Dedifferentiated amniotic fluid mesenchymal stem cell (primary cell): ENCODE results near the gene NEURL3.
"Not testable (repeated sequence)": the region's sequence is repeated elsewhere in the genome, so short reads cannot be mapped to it uniquely, and the experiment has no call there.

Source experiments
- DNase-seq: peaks from one replicate; pipeline ENCODE4 v3.0.0-alpha.2; 2016; ENCODE audit errors: extremely low spot score

NEURL3 gene

DNA sequence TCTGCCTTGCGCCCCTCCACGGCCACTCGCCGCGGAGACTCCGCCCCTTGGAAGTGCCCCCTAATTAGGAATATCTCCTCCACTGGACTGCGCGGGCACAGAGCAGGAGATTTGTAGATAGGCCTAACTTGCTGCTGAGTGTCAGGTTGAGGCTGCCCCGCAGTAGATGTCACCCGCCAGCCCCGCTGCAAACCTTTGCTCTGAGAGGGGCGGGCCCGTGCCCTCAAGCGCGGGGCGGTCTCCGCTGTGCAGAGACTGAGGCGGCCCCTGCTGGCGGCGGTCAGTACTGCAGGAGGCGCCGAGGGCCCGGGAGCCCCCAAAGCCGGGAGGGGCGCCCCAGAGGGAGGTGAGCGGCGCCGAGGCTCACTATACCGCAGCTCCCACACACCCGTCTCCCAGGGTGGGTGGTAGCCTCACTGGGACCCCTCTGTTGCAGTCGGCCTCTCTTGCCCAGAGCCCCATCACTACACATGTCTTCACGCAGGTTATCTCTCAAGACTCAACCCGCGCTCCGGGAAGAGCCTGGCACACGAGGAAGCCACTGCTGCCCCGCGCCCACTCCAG lies 2.9 kb upstream of the NEURL3 start:
- DNase-seq = no peak

DNA sequence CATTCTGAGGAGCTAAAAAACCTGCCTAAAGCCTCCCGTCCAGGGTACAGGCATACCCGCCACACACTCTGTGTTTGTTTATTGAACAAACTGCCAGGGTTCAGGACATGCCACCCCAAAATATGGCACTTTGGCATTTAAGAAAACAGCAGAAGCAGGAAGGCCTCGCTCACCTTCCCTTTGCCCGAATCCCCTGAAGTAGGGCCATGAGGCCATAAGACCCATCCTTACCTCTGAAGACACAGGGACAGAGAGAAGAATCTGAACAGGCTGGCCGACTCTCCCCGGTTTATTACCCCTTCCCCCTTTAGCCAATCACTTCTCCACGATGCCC lies 1.7 kb upstream of the NEURL3 start:
- DNase-seq = no peak

DNA sequence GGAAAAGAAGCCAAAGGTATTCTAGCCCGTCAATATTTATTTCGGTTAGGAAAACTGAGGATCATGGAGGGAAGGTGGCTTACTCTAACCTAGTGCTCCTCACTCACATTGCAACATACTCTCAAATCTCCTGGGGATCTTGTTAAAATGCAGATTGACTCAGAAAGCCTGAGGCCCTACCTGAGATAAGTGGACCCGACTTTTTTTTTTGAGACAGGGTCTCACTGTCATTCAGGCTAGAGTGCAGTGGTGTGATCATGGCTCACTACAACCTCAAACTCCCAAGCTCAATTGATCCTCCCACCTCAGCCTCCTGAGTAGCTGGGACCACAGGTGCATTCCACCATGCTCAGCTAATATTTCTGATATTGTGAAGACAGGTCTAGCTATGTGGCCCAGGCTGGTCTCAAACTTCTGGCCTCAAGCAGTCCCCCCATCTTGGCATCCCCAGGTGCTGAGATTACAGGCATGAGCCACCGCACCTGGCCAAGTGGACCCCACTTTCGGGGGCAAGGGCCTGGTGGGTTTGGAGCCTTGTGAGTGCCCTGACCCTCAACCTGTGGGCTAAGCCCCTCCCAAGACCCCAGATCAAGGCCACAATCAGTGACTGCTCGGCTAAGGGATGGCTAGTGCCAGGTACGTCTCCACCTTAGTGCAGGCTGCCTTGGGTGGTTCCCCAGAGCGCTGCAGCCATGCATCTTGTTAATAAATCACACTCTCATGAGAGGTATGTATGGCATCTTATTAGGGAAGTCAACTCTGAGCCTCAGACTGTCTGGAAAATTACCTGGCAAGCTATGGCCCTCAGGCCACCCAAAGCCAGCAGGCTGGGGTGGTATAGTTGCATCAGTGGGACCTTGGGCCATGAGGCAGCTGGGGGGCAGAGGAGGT lies 1.1 kb upstream of the NEURL3 start:
- DNase-seq = no peak

DNA sequence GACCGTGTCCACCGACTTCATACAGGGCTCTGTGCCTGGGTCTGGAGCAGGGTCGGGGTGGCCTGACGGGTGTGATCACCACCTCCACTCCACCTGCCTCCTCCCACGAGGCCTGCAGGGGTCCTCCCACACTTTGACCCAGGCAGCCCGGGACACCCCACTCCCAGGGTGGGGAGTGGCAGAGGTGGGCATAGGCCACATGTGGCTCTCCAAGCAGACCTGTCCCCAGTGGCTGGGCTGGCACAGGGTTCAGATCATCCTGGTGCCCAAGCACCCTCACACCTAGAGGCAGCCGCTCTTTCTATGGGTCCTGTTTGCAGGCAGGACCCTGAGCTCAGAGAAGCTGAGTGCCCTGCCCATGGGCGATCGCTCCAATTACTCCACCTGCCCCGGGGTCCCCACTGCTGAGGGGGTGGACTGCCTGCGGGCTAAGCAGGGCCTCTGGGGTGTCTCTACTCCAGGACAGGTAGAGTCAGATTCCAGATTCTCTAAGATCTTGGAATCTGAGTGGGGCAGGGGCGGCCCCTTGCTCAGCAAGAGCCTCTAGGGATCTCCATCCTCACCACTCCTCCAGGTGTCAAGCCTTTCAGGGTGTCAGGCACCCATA lies 1.4 kb downstream of the NEURL3 start:
- DNase-seq = no peak

DNA sequence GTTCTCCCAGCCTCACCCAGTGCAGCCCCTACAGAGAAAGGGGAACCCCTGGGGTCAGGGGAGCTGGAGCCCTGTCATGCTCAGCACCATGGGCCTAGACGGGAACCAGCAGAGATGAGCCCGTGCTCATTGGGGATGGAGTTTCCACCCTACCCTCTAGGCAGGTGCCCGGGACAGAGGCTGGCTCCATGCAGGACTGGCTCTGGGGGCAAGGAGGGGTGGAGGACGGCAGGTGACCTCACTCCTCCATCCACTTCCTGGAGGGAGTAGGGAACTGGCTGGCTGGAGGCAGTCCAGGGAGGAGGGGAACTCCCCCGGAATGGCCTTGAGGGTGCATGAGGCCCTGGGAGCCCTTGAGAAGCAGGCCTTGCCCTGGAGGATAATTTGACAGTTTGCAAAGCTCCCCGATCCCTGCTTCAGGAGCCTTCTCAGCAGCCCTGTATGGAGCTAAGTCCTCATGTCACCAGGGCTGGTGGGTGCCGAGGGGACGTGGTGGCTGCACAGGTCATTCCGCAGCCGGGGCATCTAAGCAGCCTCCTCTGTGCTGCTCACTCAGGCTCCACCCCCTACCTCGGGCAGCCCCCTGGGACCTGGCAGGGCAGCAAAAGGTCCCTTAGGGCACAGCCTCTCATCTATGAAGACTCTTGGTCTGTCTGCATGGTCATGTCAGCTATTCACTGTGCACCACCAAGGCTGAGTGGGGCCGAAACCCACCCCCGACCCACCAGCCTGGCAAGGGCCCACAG lies 2.1 kb downstream of the NEURL3 start:
- no peak for DNase-seq

DNA sequence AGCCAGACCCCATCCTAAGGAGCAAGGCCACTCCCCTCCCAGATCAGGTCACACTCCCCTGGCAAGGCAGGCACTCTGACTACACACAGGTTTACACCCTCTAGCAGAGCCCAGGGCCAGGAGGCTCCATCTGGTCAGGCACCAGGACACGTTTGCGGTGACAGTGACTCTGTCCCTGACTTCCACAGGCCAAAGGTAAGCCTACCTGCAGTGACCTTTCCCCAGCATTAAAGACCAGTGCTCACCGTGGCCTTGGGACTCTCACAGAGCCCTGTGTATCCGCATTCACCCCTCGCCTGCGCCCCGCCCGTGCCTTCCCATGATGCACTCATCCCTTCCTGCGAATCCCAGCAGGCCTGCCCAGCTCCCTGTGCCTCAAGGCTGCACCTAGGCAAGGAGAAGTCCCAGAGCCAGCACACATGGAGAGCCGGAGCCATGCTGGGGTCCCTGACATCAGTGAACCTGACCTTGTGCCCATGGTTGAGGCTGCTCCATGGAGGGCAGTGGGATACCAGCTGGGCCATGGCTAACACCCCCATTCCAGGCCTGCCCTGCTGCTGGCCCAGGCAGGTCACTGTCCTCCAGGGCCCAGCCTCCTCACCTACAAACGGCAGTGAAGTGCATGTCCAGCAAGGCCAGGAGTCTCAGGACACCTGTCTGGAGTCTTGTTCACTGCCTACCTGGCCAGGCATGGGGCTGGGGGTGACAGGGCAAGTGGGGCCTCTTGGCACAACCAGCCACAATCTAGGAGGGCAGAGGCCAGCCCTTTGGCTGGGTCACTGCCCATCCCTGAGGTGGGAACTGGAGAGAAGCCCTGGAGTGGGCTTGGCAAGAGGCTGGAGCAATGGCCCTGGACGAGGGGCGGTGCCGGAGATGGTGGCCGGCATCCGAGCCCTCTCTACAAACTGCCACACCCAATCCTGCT lies 3.0 kb downstream of the NEURL3 start:
- no peak for DNase-seq

DNA sequence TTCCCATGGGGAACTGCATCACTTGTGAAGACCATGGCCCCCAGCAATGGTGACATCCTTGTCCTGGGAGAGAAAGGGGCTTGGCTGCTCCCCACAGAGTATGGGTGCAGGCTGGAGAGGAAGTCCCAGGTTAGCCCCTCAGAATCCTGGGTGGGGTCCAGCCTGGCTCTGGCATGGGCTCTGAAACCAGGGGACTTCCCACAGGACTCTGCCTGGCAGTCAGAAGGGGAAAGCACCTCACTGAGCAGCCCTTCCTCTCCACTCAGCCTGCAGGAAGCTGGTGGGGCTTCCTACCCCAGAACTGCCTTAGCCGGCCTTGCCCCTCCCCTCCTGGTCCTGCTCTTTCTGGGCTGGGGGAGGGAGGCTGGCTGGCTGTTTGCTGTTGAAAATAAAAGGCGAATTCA lies 3.7 kb downstream of the NEURL3 start:
- DNase-seq = no peak

DNA sequence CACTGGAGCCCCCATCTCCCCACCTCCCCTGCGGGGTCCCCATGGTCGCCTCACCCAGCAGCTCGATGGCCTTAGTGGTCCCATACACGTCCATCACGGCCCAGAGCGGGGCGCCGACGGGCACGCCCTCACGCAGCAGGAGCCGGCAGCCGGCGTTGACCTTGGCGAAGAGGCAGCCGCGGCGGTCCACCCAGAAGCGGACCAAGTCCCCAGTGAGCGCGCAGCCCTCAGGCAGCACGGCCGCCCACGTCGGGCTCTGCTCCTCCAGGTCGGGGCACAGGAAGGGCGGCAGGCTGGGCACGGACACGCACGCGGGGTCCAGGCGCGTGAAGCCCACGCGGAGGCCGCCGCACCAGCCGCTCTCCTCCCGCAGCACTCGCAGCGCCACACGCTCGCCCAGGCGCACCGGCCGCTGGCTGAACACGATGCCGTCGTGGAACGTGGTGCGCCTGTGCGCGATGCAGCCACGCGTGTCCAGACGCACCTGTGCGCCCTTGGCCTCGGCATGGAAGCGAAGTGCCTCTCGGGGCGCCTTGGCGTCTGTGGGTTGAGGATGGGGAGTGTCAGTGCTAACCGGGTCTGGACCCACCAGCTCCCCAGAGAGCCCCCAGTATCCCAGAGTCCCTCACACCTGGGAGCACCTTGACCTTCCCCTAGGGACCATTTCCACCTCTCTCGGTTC lies 4.6 kb downstream of the NEURL3 start:
- DNase-seq = no peak

DNA sequence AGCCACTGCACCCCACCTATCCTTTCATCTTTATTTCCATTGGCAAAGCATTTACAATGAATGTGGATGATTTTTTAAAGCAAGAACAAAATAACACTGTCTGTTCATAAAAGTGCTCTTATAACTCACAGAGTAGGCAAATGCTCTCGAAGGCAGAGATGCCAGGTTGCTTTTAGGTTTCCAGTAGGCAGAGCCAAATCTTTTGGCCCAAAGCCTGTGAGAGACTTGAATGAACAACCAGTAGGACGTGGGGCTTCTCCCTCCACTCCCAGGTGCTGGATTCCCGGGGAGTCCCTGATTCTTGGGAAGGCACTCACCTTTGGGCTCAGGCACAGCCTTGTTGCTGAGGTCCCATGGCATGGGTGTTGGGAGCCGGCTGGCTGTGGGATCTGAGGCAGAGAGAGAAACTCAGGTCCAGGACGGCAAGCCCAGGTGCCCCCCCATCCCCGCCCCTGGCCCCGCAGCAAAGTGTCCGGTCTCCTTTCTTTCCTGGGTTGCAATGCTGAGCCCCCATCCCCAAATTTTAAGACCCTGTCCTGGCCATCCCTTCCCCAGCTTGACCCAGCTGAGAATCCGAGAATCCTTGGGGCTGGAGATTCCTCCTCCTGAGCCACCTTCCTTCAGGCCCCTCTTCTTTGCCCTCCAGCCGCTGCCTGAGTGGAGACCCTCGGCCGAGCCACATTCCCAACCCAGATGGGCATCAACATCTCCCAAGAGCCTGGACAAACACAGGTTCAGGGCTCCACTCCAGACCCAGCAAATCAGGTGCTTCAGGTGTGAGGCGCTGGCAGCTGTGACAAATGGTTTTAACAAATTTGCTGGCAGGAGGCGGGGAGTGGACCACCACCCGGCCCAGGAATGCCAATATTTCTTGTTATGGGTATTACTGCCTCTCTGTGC lies 5.8 kb downstream of the NEURL3 start:
- no peak for DNase-seq

DNA sequence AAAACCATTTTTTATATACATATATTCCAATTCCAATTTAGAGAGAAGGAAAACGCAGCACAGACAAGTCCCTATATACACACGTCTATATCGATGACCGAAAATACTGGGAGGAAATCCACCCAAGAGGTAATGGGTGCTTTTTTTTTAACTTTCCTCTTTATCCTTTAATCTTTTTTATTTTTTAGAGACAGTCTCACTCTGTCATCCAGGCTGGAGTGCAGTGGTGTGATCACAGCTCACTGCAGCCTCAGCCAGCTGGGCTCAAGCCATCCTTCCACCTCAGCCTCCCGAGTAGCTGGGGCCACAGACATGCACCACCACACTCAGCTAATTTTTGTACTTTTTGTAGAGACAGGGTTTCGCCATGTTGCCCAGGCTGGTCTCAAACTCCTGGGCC lies 6.5 kb downstream of the NEURL3 start:
- not testable (repeated sequence) for DNase-seq

DNA sequence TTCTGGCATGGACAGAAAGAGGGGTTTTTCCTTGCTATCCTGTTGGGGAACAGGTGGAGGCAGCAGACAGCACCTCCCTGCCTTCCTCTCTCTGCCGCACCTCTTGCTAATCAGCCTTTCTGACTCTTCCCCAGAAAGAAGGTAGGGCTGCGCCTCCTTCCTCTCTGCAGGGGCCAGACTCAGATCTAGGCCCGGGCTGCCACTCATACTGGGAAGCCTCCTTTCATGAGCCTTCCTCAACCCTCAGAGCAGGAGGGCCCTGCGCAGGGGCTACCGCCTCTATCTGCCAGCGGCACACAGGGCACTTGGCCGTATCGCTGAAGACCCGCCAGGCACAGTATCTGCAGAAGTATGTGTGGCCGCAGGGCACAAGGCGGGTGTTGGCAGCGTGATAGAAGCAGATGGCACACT lies 7.1 kb downstream of the NEURL3 start:
- no peak for DNase-seq

DNA sequence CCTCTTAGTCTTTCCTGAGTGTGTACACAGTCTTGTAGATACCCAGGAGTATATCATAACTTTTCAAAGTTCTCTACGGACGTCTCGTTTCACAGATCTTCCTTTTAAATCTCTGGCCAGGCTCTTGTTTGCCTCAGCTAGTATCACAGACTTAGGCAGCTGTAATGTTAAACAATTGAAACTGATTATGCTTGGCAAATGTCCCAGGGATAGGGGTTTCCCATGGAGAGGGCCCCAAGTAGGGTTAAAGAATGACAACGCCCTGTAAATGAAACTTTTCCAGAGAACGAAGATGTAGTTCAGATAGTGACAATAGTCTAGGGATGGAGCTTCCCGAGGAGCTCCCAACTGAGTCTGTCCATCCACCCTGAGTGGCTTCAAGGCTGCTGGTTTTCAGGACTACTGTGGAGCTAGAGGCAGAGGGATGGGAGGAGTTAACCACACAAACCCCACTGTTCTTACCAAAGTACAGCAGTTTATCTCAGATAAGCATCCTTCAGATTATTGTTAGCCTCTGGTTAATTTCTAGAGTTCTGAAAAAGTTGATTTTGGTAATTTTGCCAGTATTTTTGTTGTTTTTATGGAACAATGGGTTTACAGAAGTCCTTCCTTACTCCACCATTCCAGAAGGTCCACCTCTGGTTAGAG lies 9.1 kb downstream of the NEURL3 start:
- no peak for DNase-seq

DNA sequence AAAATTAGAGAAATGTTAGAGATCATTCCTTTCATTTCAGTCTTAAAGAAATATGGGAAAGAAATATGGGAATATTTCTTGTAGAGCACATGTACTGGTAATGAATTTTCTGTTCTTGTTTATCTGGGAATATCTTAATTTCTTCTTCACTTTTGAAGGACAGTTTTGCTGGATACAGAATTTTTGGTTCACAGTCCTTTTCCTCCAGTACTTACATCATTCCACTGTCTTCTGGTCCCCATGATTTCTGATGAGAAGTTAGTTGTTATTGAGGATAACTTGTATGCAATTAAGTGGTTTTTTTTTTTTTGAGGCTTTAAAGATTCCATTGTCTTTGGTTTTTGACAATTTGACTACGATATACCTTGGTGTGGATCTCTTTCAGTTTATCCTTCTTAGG lies 11.0 kb downstream of the NEURL3 start:
- DNase-seq = no peak

DNA sequence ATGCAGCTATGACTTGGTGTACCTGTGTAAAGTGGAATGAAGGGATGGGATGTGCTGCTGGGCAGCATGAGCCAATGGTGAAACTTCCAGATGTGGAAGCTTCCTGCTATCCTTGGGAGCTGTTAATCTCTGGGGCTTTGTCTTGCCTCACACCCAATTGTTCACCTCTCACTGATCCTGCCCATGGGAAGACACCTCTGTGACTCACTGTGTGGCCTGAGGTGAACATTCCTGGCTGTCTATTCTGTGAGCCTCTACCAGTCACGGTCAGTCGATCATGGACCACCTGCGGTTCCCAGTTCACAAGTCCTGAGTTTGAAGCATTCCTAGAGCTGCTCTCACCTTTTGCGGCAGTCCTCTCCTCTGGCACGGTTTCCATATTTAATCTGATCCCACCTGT lies 12.1 kb downstream of the NEURL3 start:
- no peak for DNase-seq

DNA sequence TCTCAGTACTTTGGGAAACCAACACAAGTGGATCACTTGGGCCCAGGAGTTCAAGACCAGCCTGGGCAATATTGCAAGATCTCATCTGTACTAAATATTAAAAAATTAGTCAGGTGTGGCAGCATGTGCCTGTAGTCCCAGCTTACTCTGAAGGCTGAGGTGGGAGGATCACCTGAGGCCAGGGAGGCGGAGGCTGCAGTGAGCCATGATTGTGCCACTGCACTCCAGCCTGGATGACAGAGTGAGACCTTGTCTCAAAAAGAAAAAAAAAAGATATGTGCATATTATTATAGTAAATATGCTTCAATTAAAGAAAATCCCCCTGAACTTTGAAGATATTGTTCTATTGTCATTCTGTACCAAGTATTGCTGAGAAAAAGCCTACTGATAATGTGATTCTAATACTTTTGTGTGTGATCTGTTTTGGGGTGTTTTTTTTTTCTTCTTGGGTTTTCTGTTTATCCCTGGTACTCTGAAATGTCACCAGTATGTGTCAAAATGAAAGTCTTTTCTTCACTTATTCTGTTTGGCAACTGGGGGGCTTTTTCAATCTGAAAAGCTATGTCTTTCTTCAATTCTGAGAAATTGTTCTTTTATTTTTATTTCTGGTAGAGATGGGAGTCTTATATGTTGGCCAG lies 13.2 kb downstream of the NEURL3 start:
- DNase-seq = no peak

DNA sequence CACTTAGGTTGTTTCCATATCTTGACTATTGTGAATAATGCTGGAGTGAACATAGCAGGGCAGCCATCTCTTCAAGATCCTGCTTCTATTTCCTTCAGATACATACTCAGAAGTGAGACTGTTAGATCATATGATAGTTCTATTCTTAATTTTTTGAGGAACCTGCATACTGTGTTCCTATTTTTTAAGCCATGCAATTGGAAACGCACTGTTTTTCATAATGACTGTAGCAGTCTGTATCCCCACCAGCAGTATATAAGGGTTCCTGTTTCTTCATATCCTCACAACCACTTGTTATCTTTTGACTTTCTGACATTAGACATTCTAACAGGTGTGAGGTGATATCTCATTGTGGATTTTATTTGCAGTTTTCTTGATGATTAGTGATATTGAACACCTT lies 15.5 kb downstream of the NEURL3 start:
- DNase-seq = no peak

DNA sequence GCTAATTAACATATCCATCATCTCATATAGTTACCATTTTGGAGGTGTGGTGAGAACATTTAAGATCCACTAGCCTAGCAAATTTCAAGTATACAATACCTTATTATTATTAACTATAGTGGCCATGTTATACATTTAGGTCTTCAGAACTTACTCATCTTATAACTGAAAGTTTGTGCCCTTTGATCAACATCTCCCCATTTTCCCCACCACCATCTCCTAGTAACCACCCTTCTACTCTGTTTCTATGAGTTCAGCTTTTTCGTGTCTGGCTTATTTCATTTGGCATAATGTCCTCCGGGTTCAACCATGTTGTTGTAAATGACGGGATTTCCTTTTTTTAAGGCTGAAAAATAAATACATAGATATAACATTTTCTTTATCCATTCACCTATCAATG lies 15.9 kb downstream of the NEURL3 start:
- no peak for DNase-seq

DNA sequence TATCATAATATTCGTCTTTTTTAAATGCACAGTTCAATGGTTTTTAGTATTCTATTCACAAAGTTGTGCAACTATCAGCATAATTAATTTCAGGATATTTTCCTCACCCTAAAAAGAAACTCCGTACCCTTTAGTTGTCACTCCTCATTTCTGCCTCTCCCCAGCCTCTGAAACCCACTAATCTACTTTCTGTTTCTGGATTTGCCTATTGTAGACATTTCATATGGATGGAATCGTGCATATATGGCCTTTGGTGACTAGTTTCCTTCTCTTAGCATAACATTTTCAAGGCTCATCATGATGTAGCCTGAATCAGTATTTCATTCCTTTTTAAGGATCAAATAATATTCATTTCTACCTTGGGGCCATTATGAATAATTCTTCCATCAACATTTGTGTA lies 18.5 kb downstream of the NEURL3 start:
- no peak for DNase-seq
